GM19099 (cell line): Measurements from ENCODE around the gene DBN1.
A peak's percentile ranks its signal among the peaks of the same experiment; 100 is the strongest.

Experiments used
- POLR2A ChIP-seq: IDR thresholded peaks from 3 replicates; pipeline ENCODE4 v1.6.1; 2011; ENCODE audit warnings: low read depth; ENCODE audit not compliant: insufficient read length; ENCODE audit errors: extremely low read depth

Gene DBN1

DNA sequence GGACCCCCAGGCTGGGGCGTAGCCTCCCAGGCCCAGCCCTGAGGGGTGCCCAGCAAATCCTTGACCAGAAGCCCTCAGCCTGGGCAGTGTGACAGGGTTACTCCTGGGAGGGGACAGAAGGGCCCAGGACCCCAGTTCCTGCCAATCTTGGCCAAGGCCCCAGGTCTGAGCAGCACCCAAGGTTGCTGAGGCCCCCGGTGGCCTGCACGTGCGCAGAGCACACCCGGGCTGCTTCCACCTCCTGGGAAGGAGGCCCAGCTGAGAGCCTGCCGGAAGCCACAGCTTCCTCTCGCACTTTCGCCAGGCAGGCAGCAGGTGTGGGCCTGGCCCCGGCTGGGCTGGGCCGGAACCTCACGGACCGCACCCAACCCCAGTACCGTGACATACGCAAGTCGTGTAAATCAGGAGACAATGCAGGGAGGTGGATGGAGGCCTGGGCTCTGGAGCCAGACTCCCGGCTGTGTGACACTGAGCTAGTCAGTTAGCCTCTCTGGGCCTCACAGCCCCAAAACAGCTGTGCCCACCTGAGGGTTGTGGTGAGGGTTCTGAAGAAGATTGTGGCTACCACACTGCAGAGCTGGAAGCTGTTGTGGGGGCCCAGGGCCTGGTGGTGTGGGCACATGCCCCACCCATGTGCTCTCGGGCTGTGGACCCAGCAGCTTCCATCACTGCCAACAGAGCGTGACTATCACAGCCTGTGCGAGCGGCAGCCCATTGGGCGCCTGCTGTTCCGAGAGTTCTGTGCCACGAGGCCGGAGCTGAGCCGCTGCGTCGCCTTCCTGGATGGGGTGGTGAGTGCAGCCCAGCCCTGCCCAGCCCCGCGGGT, 41.9 kb downstream of the DBN1 start:
- peak; percentile 49 for TF ChIP-seq POLR2A

DNA sequence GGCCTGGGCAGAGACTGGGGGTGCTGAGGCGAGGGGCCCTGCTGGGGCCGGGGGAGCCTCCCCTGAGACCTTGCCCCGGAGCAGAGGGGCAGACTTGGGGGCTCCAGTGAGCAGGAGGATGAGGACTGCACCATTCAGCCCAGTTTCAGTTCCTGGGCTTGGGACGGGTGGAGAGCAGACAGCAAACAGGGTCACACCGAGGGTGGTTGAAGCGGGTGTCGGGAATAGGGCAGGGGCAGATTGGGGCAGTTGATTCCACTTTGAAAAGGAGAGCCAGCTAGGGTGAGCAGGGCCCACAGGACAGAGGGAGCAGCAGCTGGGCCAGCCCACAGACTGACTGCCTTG, 42.5 kb downstream of the DBN1 start:
- TF ChIP-seq POLR2A = no peak

GRCh38 chr5:177430140-177430951, 43.1 kb downstream of the DBN1 start:
- TF ChIP-seq POLR2A = no peak

DNA sequence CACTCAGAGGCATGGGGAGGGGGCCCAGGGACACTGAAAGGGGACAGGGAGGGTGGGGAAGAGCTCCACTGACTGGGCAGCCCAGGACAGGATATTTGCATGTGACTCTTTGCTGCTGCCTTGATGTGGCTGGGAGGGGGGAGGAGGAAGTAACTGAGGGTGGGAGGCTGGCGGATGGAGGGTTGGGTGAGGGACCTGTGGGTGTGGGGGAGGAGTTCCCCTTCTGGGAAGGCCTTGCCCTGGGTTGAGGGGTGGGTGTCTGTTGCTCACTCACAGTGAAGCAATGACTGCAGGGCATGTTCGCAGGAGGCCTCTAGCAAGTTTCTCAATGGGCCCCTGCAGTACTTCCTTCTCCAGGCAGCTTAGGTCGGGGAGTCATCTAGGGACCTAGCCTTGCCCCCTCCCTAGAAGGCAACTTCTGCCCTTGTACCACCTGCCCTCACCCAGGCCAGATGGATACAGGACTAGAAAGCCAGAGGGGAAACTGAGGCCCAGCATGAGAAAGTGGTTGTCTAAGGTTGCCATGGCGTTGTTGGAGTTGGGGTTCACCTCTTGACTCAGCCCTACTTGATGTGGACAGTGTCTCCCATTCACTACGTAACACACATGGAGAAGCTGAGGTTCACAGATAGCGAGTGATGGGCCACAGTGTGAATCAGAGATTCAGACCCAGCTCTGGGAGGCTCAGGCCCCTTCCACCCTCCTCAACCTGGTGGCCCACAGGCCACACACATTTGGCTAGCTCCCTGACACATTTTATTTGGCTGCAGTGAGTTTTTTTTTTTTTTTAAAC, 44.0 kb downstream of the DBN1 start:
- no peak for TF ChIP-seq POLR2A

DNA sequence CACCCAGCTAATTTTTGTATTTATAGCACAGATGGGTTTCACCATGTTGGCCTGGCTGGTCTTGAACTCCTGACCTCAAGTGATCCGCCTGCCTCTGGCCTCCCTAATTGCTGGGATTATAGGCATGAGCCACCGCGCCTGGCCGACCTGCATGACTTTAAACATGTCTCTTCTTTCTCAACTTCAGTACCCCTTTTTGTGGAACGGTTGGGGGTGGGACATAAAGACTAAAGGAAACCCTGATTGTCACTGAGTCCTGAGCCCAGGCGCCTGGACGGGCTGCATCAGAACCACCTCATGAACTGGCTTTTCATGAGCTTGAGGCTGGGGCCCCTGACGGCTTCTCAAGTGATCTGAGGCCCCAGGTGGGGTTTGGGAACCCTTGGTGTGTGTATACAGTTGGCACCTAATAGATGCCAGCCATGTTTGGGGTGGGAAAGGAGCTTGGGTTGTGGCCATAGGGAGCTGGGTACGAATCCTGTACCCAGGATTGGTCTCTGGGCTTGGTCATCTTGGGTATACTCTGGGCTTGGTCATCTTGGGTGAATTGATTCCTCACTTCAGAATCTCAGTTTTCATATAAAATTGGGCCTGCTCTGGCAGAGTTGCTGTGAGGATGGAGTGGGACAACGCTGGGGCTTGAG, 44.7 kb downstream of the DBN1 start:
- no peak for TF ChIP-seq POLR2A

DNA sequence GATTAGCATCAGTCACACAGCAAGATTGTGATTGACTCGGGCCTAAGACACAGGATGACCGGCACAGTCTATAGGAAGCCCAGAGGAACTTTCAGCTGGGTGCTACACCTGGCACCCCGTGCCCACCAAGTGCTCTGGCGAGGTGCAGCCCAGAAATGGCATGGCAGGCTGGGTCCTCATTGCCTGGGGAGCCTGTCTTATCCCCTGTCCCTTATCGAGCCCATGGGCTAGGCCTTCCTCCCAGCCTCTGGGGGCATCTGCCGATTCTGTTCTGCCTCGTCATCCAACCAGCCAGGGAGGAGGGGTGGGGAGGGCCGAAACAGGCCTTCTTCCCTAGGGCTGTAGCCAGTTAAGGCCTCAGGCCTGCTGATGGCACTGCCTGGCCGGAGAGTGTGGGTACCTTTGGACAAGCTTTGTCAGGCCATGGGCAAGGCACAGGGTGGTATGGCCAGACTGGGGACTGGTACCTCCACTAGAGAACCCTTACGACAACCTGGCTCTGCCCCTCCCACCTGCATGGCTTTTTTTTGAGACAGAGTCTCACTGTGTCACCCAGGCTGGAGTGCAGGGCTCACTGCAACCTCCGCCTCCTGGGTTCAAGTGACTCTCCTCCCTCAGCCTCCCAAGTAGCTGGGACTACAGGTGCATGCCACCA, 45.4 kb downstream of the DBN1 start:
- no peak for TF ChIP-seq POLR2A

DNA sequence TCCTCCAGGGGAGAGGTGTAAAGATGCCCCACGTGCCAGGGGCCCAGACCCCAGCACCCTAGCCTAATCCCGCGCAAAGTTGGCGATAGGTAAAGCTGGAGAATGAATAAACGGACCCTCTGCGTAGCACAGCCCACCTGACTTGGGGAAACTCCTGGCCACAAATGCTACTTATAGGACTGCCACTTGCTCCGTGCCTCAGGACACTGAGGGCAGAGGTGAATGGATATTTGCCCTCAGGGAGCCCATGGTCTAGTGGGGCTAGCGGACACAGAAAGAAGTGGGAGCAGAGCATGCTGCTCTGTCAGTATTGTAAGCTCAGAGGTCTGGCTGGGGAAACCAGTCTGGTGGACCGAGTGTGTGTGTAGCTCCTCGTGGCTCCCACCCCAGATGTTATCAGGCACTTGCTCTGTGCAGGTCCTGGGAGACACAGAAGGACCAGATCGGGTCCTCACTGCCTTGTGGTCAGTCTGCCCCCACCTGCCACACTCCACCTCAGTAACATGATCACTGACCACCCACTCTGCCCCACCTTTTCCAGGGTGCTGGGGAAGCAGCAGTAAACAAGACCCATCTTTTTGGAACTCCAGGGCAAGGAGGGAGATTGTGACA, 46.1 kb downstream of the DBN1 start:
- TF ChIP-seq POLR2A = no peak

DNA sequence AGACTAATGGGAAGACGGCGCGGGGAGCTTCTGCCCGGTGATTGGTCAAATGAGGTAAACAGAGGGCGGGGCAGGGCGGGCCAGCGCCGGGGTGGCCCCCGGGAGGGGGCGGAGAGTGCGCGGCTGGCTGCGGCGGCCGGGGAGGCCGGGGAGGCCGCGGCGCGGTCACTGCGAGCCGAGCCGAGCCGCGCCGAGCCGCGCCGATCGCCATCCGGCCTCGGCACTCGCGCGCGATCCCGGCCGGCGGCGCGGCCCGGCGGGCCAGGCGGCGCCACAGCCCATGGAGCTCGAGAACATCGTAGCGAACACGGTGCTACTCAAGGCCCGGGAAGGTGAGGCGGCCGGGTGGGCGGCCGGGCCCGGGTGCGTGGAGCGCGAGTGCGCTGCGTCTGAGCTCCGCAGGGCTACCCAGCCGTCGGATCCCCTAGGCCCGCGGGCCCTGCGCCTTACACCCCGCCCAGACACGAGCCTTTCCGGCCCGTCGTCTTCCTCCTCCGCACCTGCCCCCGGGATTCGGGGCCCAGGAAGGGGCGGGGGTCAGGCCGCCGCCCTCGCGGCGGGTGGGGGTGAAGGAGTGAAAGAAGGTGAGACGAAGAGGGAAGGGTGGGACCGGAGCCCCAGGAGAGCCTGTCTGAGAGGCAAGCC, 46.7 kb downstream of the DBN1 start, which contains the start of gene GRK6:
TSS of gene GRK6 (plus strand) at position 111 of the 645 bp plus-strand sequence. CDS start at position 281, 170 bp downstream.
- TF ChIP-seq POLR2A = peak; percentile 66

GRCh38 chr5:177425801-177426565, 47.5 kb downstream of the DBN1 start:
- TF ChIP-seq POLR2A = peak; percentile 85

- no peak for TF ChIP-seq POLR2A
These were observed 48.1 kb downstream of the DBN1 start for GRCh38 chr5:177425196-177425800.

- no peak for TF ChIP-seq POLR2A
These were observed 49.8 kb downstream of the DBN1 start for GRCh38 chr5:177423671-177424070.
